ENCODE data around the gene OTX2. TPM values are rescaled to one million over a fixed set of nuclear protein-coding genes. Genes with fewer than 3 reads are reported as not detected.
A peak's percentile ranks its signal among the peaks of the same experiment; 100 is the strongest.

The OTX2 gene
- polyA plus RNA-seq, 3 donors: not detected

- WGBS (ENCODE audit: insufficient coverage): 3% methylated on average over 48 of the region's 66 CpGs
- H3K9me3 ChIP-seq (replicated peaks in 1 of 2; ENCODE audit: control insufficient read depth in 1 of 2, insufficient read depth in 1 of 2, low read length in 2 of 2): peaks cover 0 to 42% of the 10 kb centered on the region in 2 donors
- no peak overlapping the region for H2AFZ ChIP-seq (ENCODE audit: insufficient read depth, low read depth, low read length, poor library complexity, severe bottlenecking)
- no peak overlapping the region for H3K4me3 ChIP-seq (replicated peaks in 1 of 3; ENCODE audit: low read depth in 2 of 3, low read length in 3 of 3)
- no peak for DNase-seq
- H3K9me3 Mint-ChIP-seq: peaks cover 0 to 19% (median 9%) of the 10 kb centered on the region in 7 donors
- no peak for TF ChIP-seq CTCF (IDR thresholded peaks at IDR 0.05)
- no peak overlapping the region for H3K27ac Mint-ChIP-seq
- H3K4me3 Mint-ChIP-seq: peak overlapping the region in 1 of 2 donors; percentile 80
- no peaks in the 10 kb centered on the region for H3K4me1 Mint-ChIP-seq
- H3K36me3 ChIP-seq (replicated peaks in 1 of 2; ENCODE audit: control insufficient read depth in 1 of 2, insufficient read depth in 2 of 2, low read length in 2 of 2): no peaks in the 10 kb centered on the region
- H3K27ac ChIP-seq (ENCODE audit: low read depth in 1 of 2, low read length in 2 of 2): no peak overlapping the region
- intact Hi-C loops (cut with micrococcal nuclease): no loop called here
- no peaks in the 10 kb centered on the region for H4K20me1 ChIP-seq (ENCODE audit: insufficient read depth, low read length)
- H3K36me3 Mint-ChIP-seq: no peaks in the 10 kb centered on the region
- H3K4me2 ChIP-seq (replicated peaks; ENCODE audit: extremely low read depth, low read length, poor library complexity, severe bottlenecking): no peak overlapping the region
- H3K27me3 ChIP-seq (ENCODE audit: control insufficient read depth in 2 of 2, insufficient read depth in 2 of 2, low read length in 2 of 2): peaks cover 81 to 90% of the 10 kb centered on the region in 2 donors
- peaks cover 62 to 73% (median 67%) of the 10 kb centered on the region in 3 donors for H3K27me3 Mint-ChIP-seq (ENCODE audit: low read depth in 3 of 3)
- H3K4me1 ChIP-seq (ENCODE audit: control insufficient read depth in 1 of 2, insufficient read depth in 2 of 2, low read length in 2 of 2): no peaks in the 10 kb centered on the region
- no peaks in the 10 kb centered on the region for H3K79me2 ChIP-seq (ENCODE audit: insufficient read depth, low read length)
- H3K9ac ChIP-seq (ENCODE audit: insufficient read depth, low read length, poor library complexity, severe bottlenecking): no peak overlapping the region
Observed at GRCh38 chr14:56816574-56817391, 6.5 kb upstream of the OTX2 start.

- Histone ChIP-seq H2AFZ (ENCODE audit: insufficient read depth, low read depth, low read length, poor library complexity, severe bottlenecking) (no peak overlapping the region), H3K27ac (ENCODE audit: low read depth in 1 of 2, low read length in 2 of 2) (no peak overlapping the region), H3K4me3 (replicated peaks in 1 of 3; ENCODE audit: low read depth in 2 of 3, low read length in 3 of 3) (no peak overlapping the region), H3K4me1 (ENCODE audit: control insufficient read depth in 1 of 2, insufficient read depth in 2 of 2, low read length in 2 of 2) (no peaks in the 10 kb centered on the region), H4K20me1 (ENCODE audit: insufficient read depth, low read length) (no peaks in the 10 kb centered on the region), H3K9ac (ENCODE audit: insufficient read depth, low read length, poor library complexity, severe bottlenecking) (no peak overlapping the region), H3K27me3 (ENCODE audit: control insufficient read depth in 2 of 2, insufficient read depth in 2 of 2, low read length in 2 of 2) (peaks cover 84 to 94% of the 10 kb centered on the region in 2 donors), H3K79me2 (ENCODE audit: insufficient read depth, low read length) (no peaks in the 10 kb centered on the region), H3K4me2 (replicated peaks; ENCODE audit: extremely low read depth, low read length, poor library complexity, severe bottlenecking) (no peak overlapping the region), H3K36me3 (replicated peaks in 1 of 2; ENCODE audit: control insufficient read depth in 1 of 2, insufficient read depth in 2 of 2, low read length in 2 of 2) (no peaks in the 10 kb centered on the region), H3K9me3 (replicated peaks in 1 of 2; ENCODE audit: control insufficient read depth in 1 of 2, insufficient read depth in 1 of 2, low read length in 2 of 2) (peaks cover 0 to 50% of the 10 kb centered on the region in 2 donors)
- Mint-ChIP-seq H3K9me3 (peaks cover 0 to 24% (median 13%) of the 10 kb centered on the region in 7 donors), H3K27ac (no peak overlapping the region), H3K36me3 (peaks cover 0 to 4% of the 10 kb centered on the region in 2 donors), H3K27me3 (ENCODE audit: low read depth in 3 of 3) (peaks cover 72 to 84% (median 77%) of the 10 kb centered on the region in 3 donors), H3K4me1 (no peaks in the 10 kb centered on the region), H3K4me3 (peak overlapping the region in 1 of 2 donors; percentile 67)
- WGBS (ENCODE audit: insufficient coverage): no CpG with 5 or more reads among the region's 5 CpGs
- no peak for DNase-seq
- TF ChIP-seq CTCF (IDR thresholded peaks at IDR 0.05): no peak
- intact Hi-C loops (cut with micrococcal nuclease): no loop called here
Observed at GRCh38 chr14:56815745-56816144, 5.5 kb upstream of the OTX2 start.

All from CD14-positive monocyte (primary cell).